Vagina (tissue), 2 donors: ENCODE measurements around the gene SLC49A3. TPM values are rescaled to one million over a fixed set of nuclear protein-coding genes. Genes with fewer than 3 reads are reported as not detected.
"Not testable (repeated sequence)": the region's sequence is repeated elsewhere in the genome, so short reads cannot be mapped to it uniquely, and the experiment has no call there.

ENCODE experiments used
- DNase-seq, 2 donors: peaks; one replicate each; pipeline ENCODE4 v3.0.0-alpha.2; 2017; ENCODE audit errors: extremely low spot score in 2 of 2
- H3K27ac ChIP-seq: fragments of 200-600 bp; sonication (generic); one replicate; pipeline ENCODE4 v1.5.1; 2019
- H3K27me3 ChIP-seq: fragments of 200-600 bp; sonication (generic); one replicate; pipeline ENCODE4 v1.5.1; 2019
- H3K36me3 ChIP-seq, 2 donors: fragments of 200-600 bp; sonication (generic); one replicate each; pipeline ENCODE4 v1.5.1; 2017 to 2019
- H3K4me1 ChIP-seq: fragments of 200-600 bp; sonication (generic); one replicate; pipeline ENCODE4 v1.5.1; 2019
- H3K4me3 ChIP-seq, 2 donors: fragments of 200-600 bp; sonication (generic); 1 replicate in 1 of 2; 2 replicates in 1 of 2; pipeline ENCODE4 v1.5.1; 2016 to 2019
- H3K9me3 ChIP-seq: fragments of 200-600 bp; sonication (generic); one replicate; pipeline ENCODE4 v1.5.1; 2019
- CTCF ChIP-seq, 3 experiments: fragments of 450-650 bp in 2 of 3; fragments of 200-600 bp in 1 of 3; sonication (generic) in 1 of 3; IDR thresholded peaks; one replicate each; pipeline ENCODE4 v1.5.1; 2017 to 2019; ENCODE audit warnings: antibody characterized with exemption in 3 of 3, mild to moderate bottlenecking in 2 of 3, moderate library complexity in 2 of 3
- POLR2A ChIP-seq, 2 donors: fragments of 450-650 bp; IDR thresholded peaks; one replicate each; pipeline ENCODE4 v1.6.1; 2017; ENCODE audit warnings: antibody characterized with exemption in 2 of 2, mild to moderate bottlenecking in 2 of 2, moderate library complexity in 2 of 2
- POLR2AphosphoS5 ChIP-seq, 2 donors: sonication (generic); formaldehyde crosslinking; IDR thresholded peaks; one replicate each; pipeline ENCODE4 v1.9.0; 2017; ENCODE audit warnings: antibody characterized with exemption in 2 of 2, mild to moderate bottlenecking in 2 of 2, low read depth in 1 of 2; ENCODE audit not compliant: insufficient read depth in 1 of 2
- intact Hi-C: fragments of 100-400 bp; cut with DNase I; formaldehyde crosslinking; loops from one replicate; pipeline ENCODE4 v1.15.1; 2023
- total RNA-seq: library from RNA; depleted of rRNA; stranded (reverse); fragments of >200 nt; gene quantifications from one replicate; pipeline ENCODE4 v1.2.3, GENCODE V29; 2016

Gene SLC49A3
- total RNA-seq, 1 donor from 2014 or later, result 11.0 TPM

GRCh38 chr4:733631-733980 is 44.7 kb upstream of the SLC49A3 start:
- no peak for TF ChIP-seq POLR2AphosphoS5 (IDR thresholded peaks at IDR 0.05; ENCODE audit: insufficient read depth in 1 of 2, low read depth in 1 of 2)
- TF ChIP-seq POLR2A (IDR thresholded peaks at IDR 0.05), result no peak
- TF ChIP-seq CTCF (IDR thresholded peaks at IDR 0.05), result no peak
- peaks cover 0 to 68% of the 10 kb centered on the region in 2 donors for H3K36me3 ChIP-seq
- intact Hi-C loops, result no loop called here
- H3K27ac ChIP-seq, result no peak overlapping the region
- H3K4me3 ChIP-seq, result no peak overlapping the region
- no peaks in the 10 kb centered on the region for H3K4me1 ChIP-seq
- H3K9me3 ChIP-seq, result no peaks in the 10 kb centered on the region
- no peaks in the 10 kb centered on the region for H3K27me3 ChIP-seq
- no peak for DNase-seq

- DNase-seq, result no peak
- Histone ChIP-seq H3K27me3 (no peaks in the 10 kb centered on the region), H3K4me3 (no peak overlapping the region), H3K36me3 (peaks cover 0 to 65% of the 10 kb centered on the region in 2 donors), H3K27ac (no peak overlapping the region), H3K4me1 (no peaks in the 10 kb centered on the region), H3K9me3 (no peaks in the 10 kb centered on the region)
- intact Hi-C loops, result no loop called here
- TF ChIP-seq POLR2A (IDR thresholded peaks at IDR 0.05), result no peak
- TF ChIP-seq CTCF (IDR thresholded peaks at IDR 0.05), result no peak
- no peak for TF ChIP-seq POLR2AphosphoS5 (IDR thresholded peaks at IDR 0.05; ENCODE audit: insufficient read depth in 1 of 2, low read depth in 1 of 2)
These were observed 44.1 kb upstream of the SLC49A3 start for GRCh38 chr4:732911-733630.

GRCh38 chr4:732486-732885 is 43.5 kb upstream of the SLC49A3 start:
- Histone ChIP-seq H3K9me3 (no peaks in the 10 kb centered on the region), H3K36me3 (peaks cover 0 to 59% of the 10 kb centered on the region in 2 donors), H3K4me1 (peaks cover 2% of the 10 kb centered on the region), H3K27me3 (no peaks in the 10 kb centered on the region), H3K4me3 (no peak overlapping the region), H3K27ac (no peak overlapping the region)
- intact Hi-C loops, result no loop called here
- DNase-seq, result no peak
- TF ChIP-seq CTCF (IDR thresholded peaks at IDR 0.05), result no peak
- no peak for TF ChIP-seq POLR2A (IDR thresholded peaks at IDR 0.05)
- TF ChIP-seq POLR2AphosphoS5 (IDR thresholded peaks at IDR 0.05; ENCODE audit: insufficient read depth in 1 of 2, low read depth in 1 of 2), result no peak

- H3K9me3 ChIP-seq, result not testable (repeated sequence)
These were observed 43.0 kb upstream of the SLC49A3 start for GRCh38 chr4:731954-732353.

GRCh38 chr4:730946-731904 is 42.3 kb upstream of the SLC49A3 start:
- DNase-seq, H3K27me3 ChIP-seq, intact Hi-C loops, H3K27ac ChIP-seq, H3K9me3 ChIP-seq, H3K4me3 ChIP-seq: not testable (repeated sequence)
- peaks cover 0 to 50% of the 10 kb centered on the region in 2 donors for H3K36me3 ChIP-seq
- H3K4me1 ChIP-seq, result peaks cover 15% of the 10 kb centered on the region

More at GRCh38 chr4:731954-732353, 43.0 kb upstream of the SLC49A3 start:
- H3K27ac ChIP-seq, DNase-seq, H3K4me3 ChIP-seq, H3K4me1 ChIP-seq, H3K27me3 ChIP-seq, intact Hi-C loops: not testable (repeated sequence)
- peaks cover 0 to 55% of the 10 kb centered on the region in 2 donors for H3K36me3 ChIP-seq

GRCh38 chr4:730511-730910 is 41.6 kb upstream of the SLC49A3 start:
- H3K4me1 ChIP-seq, result peaks cover 22% of the 10 kb centered on the region
- no peak for DNase-seq
- peaks cover 0 to 43% of the 10 kb centered on the region in 2 donors for H3K36me3 ChIP-seq
- intact Hi-C loops, result no loop called here
- H3K27ac ChIP-seq, result no peak overlapping the region
- TF ChIP-seq CTCF (IDR thresholded peaks at IDR 0.05), result no peak
- TF ChIP-seq POLR2AphosphoS5 (IDR thresholded peaks at IDR 0.05; ENCODE audit: insufficient read depth in 1 of 2, low read depth in 1 of 2), result no peak
- H3K4me3 ChIP-seq, result no peak overlapping the region
- H3K9me3 ChIP-seq, result no peaks in the 10 kb centered on the region
- no peaks in the 10 kb centered on the region for H3K27me3 ChIP-seq
